Kidney tubule cell (primary cell): Measurements from ENCODE around the gene OR12D1.

Experiments used
- DNase-seq: peaks from one replicate; pipeline ENCODE4 v3.0.0-alpha.2; 2018; ENCODE audit warnings: low spot score

Gene OR12D1

GRCh38 chr6:29465801-29466200 lies 51.1 kb downstream of the OR12D1 start:
- DNase-seq: no peak

DNA sequence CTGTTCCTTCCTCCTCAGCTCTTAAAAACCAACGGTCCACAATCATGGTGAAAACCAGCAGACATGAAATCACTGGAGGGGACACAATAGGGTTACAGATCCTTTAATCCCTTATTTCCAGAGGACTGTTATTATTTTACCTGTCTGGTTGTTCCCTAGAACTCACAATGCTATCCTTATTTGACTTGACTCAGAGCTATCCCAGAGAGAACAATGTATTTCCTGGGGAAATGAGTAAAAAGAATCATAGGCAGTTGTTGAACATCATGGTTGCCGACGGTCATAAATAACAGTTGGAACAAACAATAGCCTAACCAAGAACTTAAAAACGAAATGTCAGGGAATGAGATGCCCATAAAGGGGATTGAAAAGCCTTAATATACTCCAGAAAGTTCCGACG lies 51.5 kb downstream of the OR12D1 start:
- DNase-seq: no peak
